Activated T-cell treated with anti-CD3 and anti-CD28 coated beads for 24 hours (primary cell): Measurements from ENCODE around the gene CAMTA1.

Source experiments
- DNase-seq: peaks from one replicate; pipeline ENCODE4 v3.0.0-alpha.2; 2020; ENCODE audit warnings: low read depth

The CAMTA1 gene

GRCh38 chr1:7006996-7007871, 222.0 kb downstream of the CAMTA1 start:
- DNase-seq = no peak

- no peak for DNase-seq
Observed at GRCh38 chr1:7007902-7008301, 222.6 kb downstream of the CAMTA1 start.

GRCh38 chr1:7008331-7008730, 223.1 kb downstream of the CAMTA1 start:
- no peak for DNase-seq

GRCh38 chr1:7008975-7009740, 223.9 kb downstream of the CAMTA1 start:
- DNase-seq = no peak

GRCh38 chr1:7009741-7010525, 224.7 kb downstream of the CAMTA1 start:
- no peak for DNase-seq

- no peak for DNase-seq
Observed at GRCh38 chr1:7010534-7011200, 225.4 kb downstream of the CAMTA1 start.

GRCh38 chr1:7011826-7012225, 226.6 kb downstream of the CAMTA1 start:
- no peak for DNase-seq

GRCh38 chr1:7012461-7012924, 227.2 kb downstream of the CAMTA1 start:
- no peak for DNase-seq

DNA sequence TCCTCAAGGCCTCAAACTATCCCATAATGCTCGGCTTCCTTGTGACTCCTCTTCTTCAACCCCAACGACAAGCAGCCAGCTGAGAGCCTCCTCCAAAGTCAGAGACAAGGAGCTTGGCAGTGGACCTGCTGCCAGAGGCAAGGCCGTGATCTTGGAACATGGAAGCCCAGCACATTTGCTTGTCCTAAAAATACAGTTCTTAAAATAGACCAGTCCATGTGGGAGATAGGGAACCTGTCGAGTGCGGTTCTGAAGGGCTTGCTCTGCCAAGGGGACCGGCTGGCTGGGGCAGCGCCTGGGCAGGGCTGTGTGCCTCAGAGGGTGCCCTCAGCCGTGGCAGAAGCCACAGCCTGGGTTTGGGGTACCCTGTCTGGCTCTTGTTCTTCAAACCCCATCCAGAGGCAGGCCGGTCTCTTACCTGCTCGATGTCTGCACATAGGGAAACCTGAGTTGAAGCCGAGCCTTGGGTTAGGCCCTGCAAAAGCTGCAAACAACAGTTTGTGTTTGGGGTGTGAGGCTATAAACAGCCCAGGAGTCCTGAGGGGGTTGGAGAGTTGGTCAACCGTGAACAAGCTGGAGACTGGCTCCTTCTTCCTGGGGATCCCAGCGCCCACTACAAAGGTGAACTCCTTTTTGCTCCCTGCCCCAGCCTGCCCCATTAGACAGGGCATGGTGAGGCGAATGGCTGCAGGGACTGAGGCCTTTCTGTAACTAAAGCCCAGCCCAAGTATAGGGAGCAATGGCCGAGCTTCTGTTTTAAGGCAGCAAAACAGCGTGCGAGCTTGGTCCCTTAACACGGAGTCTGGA, 228.8 kb downstream of the CAMTA1 start:
- no peak for DNase-seq

- no peak for DNase-seq
Observed at GRCh38 chr1:7014640-7014930, 229.3 kb downstream of the CAMTA1 start.

GRCh38 chr1:7015022-7015421, 229.8 kb downstream of the CAMTA1 start:
- DNase-seq = no peak

GRCh38 chr1:7018351-7018750, 233.1 kb downstream of the CAMTA1 start:
- DNase-seq = no peak

DNA sequence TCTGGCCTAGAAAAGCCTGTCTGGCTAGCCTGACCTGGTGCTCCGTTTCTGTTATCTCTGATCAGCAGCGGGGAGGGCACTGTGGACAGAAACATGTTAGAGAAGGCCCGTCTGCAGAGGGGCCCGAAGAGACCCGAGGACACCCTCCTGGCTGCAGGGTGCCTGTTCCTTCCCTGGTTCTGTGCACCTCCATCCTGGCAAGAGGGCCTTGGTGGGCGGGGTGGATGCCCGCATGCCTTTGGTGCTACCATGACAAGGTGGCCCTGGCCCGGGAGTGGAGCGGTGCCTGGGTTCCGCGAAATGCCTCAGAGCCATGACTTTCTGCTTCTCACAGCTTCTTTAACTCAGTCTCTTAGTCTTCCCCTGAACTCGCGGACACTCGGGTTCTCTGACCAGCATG, 233.6 kb downstream of the CAMTA1 start:
- no peak for DNase-seq

DNA sequence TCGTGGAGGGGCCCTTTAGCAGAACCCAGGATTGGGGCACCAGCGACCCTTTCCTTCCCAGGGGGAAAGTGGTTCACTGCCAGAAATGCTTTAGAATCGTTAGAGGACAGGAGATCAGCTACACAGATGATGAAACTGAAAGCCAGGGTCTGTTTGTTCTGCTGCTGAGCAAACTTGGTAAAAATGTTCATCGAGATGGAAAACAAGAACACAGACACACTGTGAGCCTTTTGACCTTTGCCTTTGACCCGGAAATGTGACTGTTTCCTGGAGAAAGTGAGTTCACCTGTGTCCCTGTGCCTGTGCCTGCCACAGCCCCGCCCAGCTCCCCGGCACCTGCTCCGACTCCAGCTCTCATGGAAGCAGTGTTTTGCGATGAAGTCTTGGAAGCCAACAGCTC, 234.3 kb downstream of the CAMTA1 start:
- no peak for DNase-seq

GRCh38 chr1:7022058-7022457, 236.8 kb downstream of the CAMTA1 start:
- DNase-seq = no peak

DNA sequence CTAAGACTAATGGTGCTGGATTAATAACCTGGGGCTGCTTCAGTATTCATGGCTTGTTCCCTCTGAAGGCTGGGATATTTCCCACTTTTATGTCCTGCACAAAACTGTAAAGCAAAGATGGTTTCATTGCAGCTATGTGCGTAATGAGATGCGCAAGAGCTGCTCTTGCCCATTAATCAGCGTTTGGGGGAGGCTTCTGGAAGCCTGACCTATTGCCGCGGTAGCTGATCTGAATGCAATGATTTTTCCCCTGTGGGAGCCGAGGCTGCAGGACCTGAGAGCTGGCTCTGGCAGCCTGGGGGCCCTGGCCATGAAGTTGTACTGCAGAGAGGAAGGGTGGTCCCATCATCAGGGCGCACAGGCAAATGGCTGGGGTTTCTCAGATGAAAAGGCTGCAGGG, 239.8 kb downstream of the CAMTA1 start:
- DNase-seq = no peak

- no peak for DNase-seq
Observed at GRCh38 chr1:7026169-7026568, 240.9 kb downstream of the CAMTA1 start.

DNA sequence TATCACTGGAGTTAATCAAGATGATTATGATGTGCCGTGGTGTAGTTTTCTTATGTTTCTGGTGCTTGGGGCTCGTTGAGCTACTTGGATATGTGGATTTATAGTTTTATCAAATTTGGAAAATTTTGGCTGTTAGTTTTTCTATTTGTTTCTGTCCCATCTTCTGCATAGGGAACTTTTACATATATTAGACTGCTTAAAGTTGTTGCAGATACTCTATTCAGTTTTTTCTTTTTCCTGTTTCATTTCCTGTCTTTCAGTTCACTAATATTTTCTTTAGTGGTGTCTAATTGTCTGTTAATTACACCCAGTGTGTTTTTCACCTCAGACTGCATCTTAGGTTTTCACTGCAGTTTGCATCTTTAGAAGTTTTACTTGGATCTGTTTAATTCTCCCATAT, 247.7 kb downstream of the CAMTA1 start:
- DNase-seq = no peak

DNA sequence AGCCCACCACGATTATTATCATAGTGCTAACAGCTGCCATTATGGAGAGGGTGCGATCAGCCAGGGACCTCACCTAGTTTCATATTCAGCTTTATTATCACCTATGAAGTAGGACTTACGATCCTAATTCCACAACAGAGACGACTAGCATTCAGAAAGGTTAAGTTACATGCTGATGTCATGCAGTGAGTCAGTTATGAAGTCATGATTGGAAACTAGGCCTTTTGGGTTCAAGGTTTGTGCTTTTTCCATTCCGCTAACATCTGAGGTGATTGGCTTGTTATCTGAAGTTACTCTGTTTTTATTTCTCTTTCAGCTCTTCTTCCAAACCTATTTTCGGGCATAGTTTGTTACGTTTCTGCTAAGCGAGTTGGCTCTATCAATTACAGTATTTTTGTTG, 251.1 kb downstream of the CAMTA1 start:
- no peak for DNase-seq

- DNase-seq = no peak
Observed at GRCh38 chr1:7039590-7040220, 254.5 kb downstream of the CAMTA1 start.
